ENCODE results near the gene COL5A1. TPM values are rescaled to one million over a fixed set of nuclear protein-coding genes. Genes with fewer than 3 reads are reported as not detected.

The COL5A1 gene
- total RNA-seq, 2 donors from 2014 or later = 10.9 to 21.7 TPM

- Histone ChIP-seq H3K27me3 (no peaks in the 10 kb centered on the region), H3K27ac (no peak overlapping the region), H3K9me3 (no peaks in the 10 kb centered on the region), H3K4me3 (no peak overlapping the region), H3K36me3 (no peaks in the 10 kb centered on the region), H3K9ac (ENCODE audit: low read depth in 2 of 2, low read length in 2 of 2) (no peak overlapping the region), H3K4me1 (no peaks in the 10 kb centered on the region)
- DNase-seq = no peak
- intact Hi-C loops (cut with DNase I) = no loop called here
- no peak for TF ChIP-seq CTCF (IDR thresholded peaks at IDR 0.05)
Observed at GRCh38 chr9:134743853-134744252, 102.2 kb downstream of the COL5A1 start.

GRCh38 chr9:134744385-134745295 is 103.0 kb downstream of the COL5A1 start:
- no peak for DNase-seq
- intact Hi-C loops (cut with DNase I) = no loop called here
- no peak overlapping the region for H3K4me3 ChIP-seq
- no peak overlapping the region for H3K27ac ChIP-seq
- TF ChIP-seq CTCF (IDR thresholded peaks at IDR 0.05) = no peak
- H3K9me3 ChIP-seq = no peaks in the 10 kb centered on the region
- H3K9ac ChIP-seq (ENCODE audit: low read depth in 2 of 2, low read length in 2 of 2) = no peak overlapping the region
- H3K4me1 ChIP-seq = no peaks in the 10 kb centered on the region
- H3K36me3 ChIP-seq = no peaks in the 10 kb centered on the region
- no peaks in the 10 kb centered on the region for H3K27me3 ChIP-seq

- no peak overlapping the region for H3K9ac ChIP-seq (ENCODE audit: low read depth in 2 of 2, low read length in 2 of 2)
- intact Hi-C loops (cut with DNase I) = no loop called here
- no peaks in the 10 kb centered on the region for H3K36me3 ChIP-seq
- H3K4me1 ChIP-seq = no peaks in the 10 kb centered on the region
- H3K4me3 ChIP-seq = no peak overlapping the region
- H3K27me3 ChIP-seq = no peaks in the 10 kb centered on the region
- H3K9me3 ChIP-seq = no peaks in the 10 kb centered on the region
- no peak for TF ChIP-seq CTCF (IDR thresholded peaks at IDR 0.05)
- no peak overlapping the region for H3K27ac ChIP-seq
- no peak for DNase-seq
Observed at GRCh38 chr9:134747951-134748489, 106.4 kb downstream of the COL5A1 start.

GRCh38 chr9:134748591-134748990 is 107.0 kb downstream of the COL5A1 start:
- no peak for TF ChIP-seq CTCF (IDR thresholded peaks at IDR 0.05)
- no peak overlapping the region for H3K4me3 ChIP-seq
- no peaks in the 10 kb centered on the region for H3K9me3 ChIP-seq
- no peaks in the 10 kb centered on the region for H3K4me1 ChIP-seq
- intact Hi-C loops (cut with DNase I) = no loop called here
- no peaks in the 10 kb centered on the region for H3K36me3 ChIP-seq
- no peak overlapping the region for H3K9ac ChIP-seq (ENCODE audit: low read depth in 2 of 2, low read length in 2 of 2)
- no peak for DNase-seq
- no peaks in the 10 kb centered on the region for H3K27me3 ChIP-seq
- no peak overlapping the region for H3K27ac ChIP-seq

GRCh38 chr9:134750450-134751155 is 109.0 kb downstream of the COL5A1 start:
- Histone ChIP-seq H3K9ac (ENCODE audit: low read depth in 2 of 2, low read length in 2 of 2) (no peak overlapping the region), H3K36me3 (no peaks in the 10 kb centered on the region), H3K27ac (no peak overlapping the region), H3K27me3 (no peaks in the 10 kb centered on the region), H3K4me1 (no peaks in the 10 kb centered on the region), H3K4me3 (no peak overlapping the region), H3K9me3 (no peaks in the 10 kb centered on the region)
- no peak for DNase-seq
- intact Hi-C loops (cut with DNase I) = no loop called here
- TF ChIP-seq CTCF (IDR thresholded peaks at IDR 0.05) = no peak

Measured in colonic mucosa (tissue), 4 donors.